ENCODE data around the gene MYO6.

DNA sequence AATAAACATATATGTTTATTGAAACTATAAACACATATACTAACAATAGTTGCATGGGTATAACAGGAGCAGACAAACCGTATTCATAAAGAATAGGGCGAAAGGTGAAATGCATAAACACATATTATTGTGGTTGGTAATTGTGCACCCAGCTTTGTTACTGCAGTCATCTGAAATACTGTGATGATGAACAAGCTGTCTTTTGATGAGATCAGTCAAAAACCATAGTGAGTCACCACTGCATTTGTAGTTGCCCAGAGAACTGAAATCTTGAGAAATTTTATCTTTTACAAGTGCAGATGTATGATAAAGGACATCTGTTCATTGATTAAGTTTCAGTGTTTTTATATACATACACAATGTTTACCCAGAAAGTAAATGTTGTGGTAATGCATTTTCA is 133.7 kb downstream of the MYO6 start:
- TF ChIP-seq EZH2 (IDR thresholded peaks at IDR 0.05; ENCODE audit: borderline replicate concordance, low read depth, low read length, severe bottlenecking), result no peak
- TF ChIP-seq, protein P1, sequence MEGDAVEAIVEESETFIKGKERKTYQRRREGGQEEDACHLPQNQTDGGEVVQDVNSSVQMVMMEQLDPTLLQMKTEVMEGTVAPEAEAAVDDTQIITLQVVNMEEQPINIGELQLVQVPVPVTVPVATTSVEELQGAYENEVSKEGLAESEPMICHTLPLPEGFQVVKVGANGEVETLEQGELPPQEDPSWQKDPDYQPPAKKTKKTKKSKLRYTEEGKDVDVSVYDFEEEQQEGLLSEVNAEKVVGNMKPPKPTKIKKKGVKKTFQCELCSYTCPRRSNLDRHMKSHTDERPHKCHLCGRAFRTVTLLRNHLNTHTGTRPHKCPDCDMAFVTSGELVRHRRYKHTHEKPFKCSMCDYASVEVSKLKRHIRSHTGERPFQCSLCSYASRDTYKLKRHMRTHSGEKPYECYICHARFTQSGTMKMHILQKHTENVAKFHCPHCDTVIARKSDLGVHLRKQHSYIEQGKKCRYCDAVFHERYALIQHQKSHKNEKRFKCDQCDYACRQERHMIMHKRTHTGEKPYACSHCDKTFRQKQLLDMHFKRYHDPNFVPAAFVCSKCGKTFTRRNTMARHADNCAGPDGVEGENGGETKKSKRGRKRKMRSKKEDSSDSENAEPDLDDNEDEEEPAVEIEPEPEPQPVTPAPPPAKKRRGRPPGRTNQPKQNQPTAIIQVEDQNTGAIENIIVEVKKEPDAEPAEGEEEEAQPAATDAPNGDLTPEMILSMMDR (IDR thresholded peaks at IDR 0.05; ENCODE audit: borderline replicate concordance, extremely low read depth, low read length, poor library complexity, severe bottlenecking), result no peak
